IMR-90 (cell line): ENCODE results near the gene ZNF302. TPM values are rescaled to one million over a fixed set of nuclear protein-coding genes. Genes with fewer than 3 reads are reported as not detected.

Source experiments
- ATAC-seq: fragments of 200-7000 bp; cut with Tn5 transposase; 2 replicates; pipeline ENCODE4 v1.9.1; 2020; ENCODE audit warnings: low read depth, mild to moderate bottlenecking, moderate library complexity
- BruUV-seq: library from RNA; stranded (reverse); fragments of 400-500 nt; replicated peaks from 2 replicates; lab custom pipeline; 2021; lab: Mats Ljungman, UMichigan
- CTCF ChIA-PET: fragments of 300-600 bp; formaldehyde crosslinking; extraction: SDS; loops from one replicate; lab custom pipeline; 2021; ENCODE audit warnings: antibody characterized with exemption; lab: Yijun Ruan, JAX
- POLR2A ChIA-PET: fragments of 300-600 bp; sonication (Branson Sonifier 250); formaldehyde crosslinking; loops from one replicate; lab custom pipeline; 2022; ENCODE audit warnings: antibody characterized with exemption; ENCODE audit not compliant: unreplicated experiment; lab: Charles Lee
- DNase-seq: peaks from one replicate; pipeline ENCODE4 v3.0.0; 2013
- H2AFZ ChIP-seq: replicated peaks from 2 replicates; pipeline ENCODE3; 2013; ENCODE audit warnings: low read length, mild to moderate bottlenecking; ENCODE audit not compliant: poor library complexity
- H2AK5ac ChIP-seq: 2 replicates; pipeline ENCODE4 v1.6.1; 2013; ENCODE audit warnings: low read depth, low read length, inconsistent platforms
- H2AK9ac ChIP-seq: replicated peaks from 2 replicates; pipeline ENCODE3; 2013; ENCODE audit warnings: mild to moderate bottlenecking, low read depth, low read length, moderate library complexity; ENCODE audit not compliant: poor library complexity
- H2BK120ac ChIP-seq: 2 replicates; pipeline ENCODE4 v1.6.1; 2013; ENCODE audit warnings: low read depth, low read length, inconsistent platforms
- H2BK15ac ChIP-seq: 3 replicates; pipeline ENCODE4 v1.6.1; 2013; ENCODE audit warnings: low read depth, low read length, inconsistent platforms
- H2BK20ac ChIP-seq: 2 replicates; pipeline ENCODE4 v1.6.1; 2013; ENCODE audit warnings: low read depth, mild to moderate bottlenecking, inconsistent platforms, low read length, moderate library complexity
- H2BK5ac ChIP-seq: 2 replicates; pipeline ENCODE4 v1.6.1; 2013; ENCODE audit warnings: mild to moderate bottlenecking, low read depth, low read length, inconsistent platforms; ENCODE audit not compliant: poor library complexity, severe bottlenecking
- H3K14ac ChIP-seq: replicated peaks from 2 replicates; pipeline ENCODE4 v1.6.1; 2013; ENCODE audit warnings: low read depth, low read length, inconsistent platforms
- H3K18ac ChIP-seq: 2 replicates; pipeline ENCODE4 v1.6.1; 2013; ENCODE audit warnings: low read depth, low read length, control low read depth
- H3K23ac ChIP-seq: 2 replicates; pipeline ENCODE4 v1.6.1; 2013; ENCODE audit warnings: low read depth, low read length, inconsistent platforms
- H3K27ac ChIP-seq: 2 replicates; pipeline ENCODE4 v1.5.1; 2013; ENCODE audit warnings: mild to moderate bottlenecking, control low read depth, low read length; ENCODE audit not compliant: insufficient read depth
- H3K27me3 ChIP-seq: 2 replicates; pipeline ENCODE4 v1.6.1; 2013; ENCODE audit warnings: low read length; ENCODE audit not compliant: control insufficient read depth, insufficient read depth
- H3K36me3 ChIP-seq: 2 replicates; pipeline ENCODE4 v1.6.1; 2013; ENCODE audit warnings: low read length, mixed read lengths; ENCODE audit not compliant: control insufficient read depth, insufficient read depth
- H3K4ac ChIP-seq: 2 replicates; pipeline ENCODE4 v1.6.1; 2013; ENCODE audit warnings: low read depth, low read length, inconsistent platforms
- H3K4me1 ChIP-seq: 2 replicates; pipeline ENCODE4 v1.6.1; 2013; ENCODE audit warnings: low read length, mixed read lengths; ENCODE audit not compliant: control insufficient read depth, insufficient read depth
- H3K4me2 ChIP-seq: 2 replicates; pipeline ENCODE4 v1.6.1; 2013; ENCODE audit warnings: low read depth, mild to moderate bottlenecking, control low read depth, low read length, moderate library complexity
- H3K4me3 ChIP-seq: 2 replicates; pipeline ENCODE4 v1.5.1; 2013; ENCODE audit warnings: low read depth, mild to moderate bottlenecking, control low read depth, low read length, moderate library complexity; ENCODE audit not compliant: insufficient read depth
- H3K56ac ChIP-seq: 2 replicates; pipeline ENCODE4 v1.6.1; 2013; ENCODE audit warnings: low read length, inconsistent platforms; ENCODE audit not compliant: insufficient read depth; ENCODE audit errors: extremely low read depth
- H3K79me1 ChIP-seq, 2 experiments: 2 replicates each; pipeline ENCODE4 v1.6.1; 2013; ENCODE audit warnings: low read length in 2 of 2, inconsistent platforms in 1 of 2, low read depth in 1 of 2
- H3K9ac ChIP-seq: 2 replicates; pipeline ENCODE4 v1.6.1; 2013; ENCODE audit warnings: low read depth, low read length, control low read depth
- H3K9me1 ChIP-seq: 2 replicates; pipeline ENCODE4 v1.6.1; 2013; ENCODE audit warnings: low read length, inconsistent platforms; ENCODE audit not compliant: insufficient read depth
- H3K9me3 ChIP-seq: 2 replicates; pipeline ENCODE4 v1.6.1; 2013; ENCODE audit warnings: low read length; ENCODE audit not compliant: control insufficient read depth, insufficient read depth
- H4K20me1 ChIP-seq: 2 replicates; pipeline ENCODE4 v1.6.1; 2013; ENCODE audit warnings: low read length, inconsistent platforms; ENCODE audit not compliant: insufficient read depth
- H4K5ac ChIP-seq: 2 replicates; pipeline ENCODE4 v1.6.1; 2013; ENCODE audit warnings: mild to moderate bottlenecking, low read depth, low read length, control low read depth
- H4K8ac ChIP-seq, 2 experiments: 2 replicates each; pipeline ENCODE4 v1.6.1; 2013; ENCODE audit warnings: low read depth in 2 of 2, low read length in 2 of 2, control low read depth in 1 of 2, inconsistent platforms in 1 of 2
- H4K91ac ChIP-seq: 2 replicates; pipeline ENCODE4 v1.6.1; 2013; ENCODE audit warnings: low read depth, low read length, inconsistent platforms; ENCODE audit not compliant: insufficient read depth
- NFE2L2 ChIP-seq: fragments of 150-350 bp; IDR thresholded peaks from 2 replicates; pipeline ENCODE4 v1.6.1; 2016; ENCODE audit warnings: low read depth, mild to moderate bottlenecking, low read length
- RAD21 ChIP-seq: IDR thresholded peaks from 2 replicates; pipeline ENCODE4 v1.6.1; 2012; ENCODE audit warnings: low read length, improper control_type of control experiment
- RCOR1 ChIP-seq: IDR thresholded peaks from 2 replicates; pipeline ENCODE4 v1.6.1; 2012; ENCODE audit warnings: mild to moderate bottlenecking, low read length, improper control_type of control experiment; ENCODE audit not compliant: insufficient replicate concordance
- SMC3 ChIP-seq: fragments of 150-350 bp; IDR thresholded peaks from 2 replicates; pipeline ENCODE4 v1.6.1; 2016; ENCODE audit warnings: low read depth, mild to moderate bottlenecking, antibody characterized with exemption, low read length, moderate library complexity
- WGBS, 2 experiments: methylation state at CpG; one replicate each; pipeline versions ENCODE4 v1.1.5 to v1.1.7; 2013; ENCODE audit warnings: missing lambda C conversion rate in 2 of 2; ENCODE audit not compliant: insufficient read length in 1 of 2; ENCODE audit errors: extremely low coverage in 2 of 2; 5-methylcytosine and 5-hydroxymethylcytosine counted together
- dilution Hi-C: fragments of 300-500 bp; cut with HindIII; formaldehyde crosslinking; loops from one replicate; pipeline ENCODE4 v1.14.3; 2018; ENCODE audit warnings: low sequenced_read_pairs; ENCODE audit not compliant: unreplicated experiment
- in situ Hi-C: fragments of 300-500 bp; cut with MboI; formaldehyde crosslinking; loops from 3 replicates; pipeline ENCODE4 v1.14.3; 2019; ENCODE audit warnings: low sequenced_read_pairs, inconsistent platforms, mixed read lengths
- intact Hi-C: fragments of 100-400 bp; cut with micrococcal nuclease; formaldehyde crosslinking; loops from 2 replicates; pipeline ENCODE4 v1.10.0; 2022
- polyA plus RNA-seq, 3 experiments: library from polyadenylated mRNA; depleted of rRNA; stranded (reverse); fragments of >200 nt; gene quantifications; 2 replicates each; pipeline ENCODE4 v1.2.3, GENCODE V29; 2012; ENCODE audit warnings: low replicate concordance in 1 of 3
- total RNA-seq: library from RNA; depleted of rRNA; stranded (reverse); fragments of >200 nt; gene quantifications from 2 replicates; pipeline ENCODE4 v1.2.3, GENCODE V29; 2012
- TF ChIP-seq, protein P1 (sequence below): conservative IDR thresholded peaks from 2 replicates; pipeline ENCODE4 v1.5.1; 2012; ENCODE audit warnings: mild to moderate bottlenecking, low read depth, low read length, improper control_type of control experiment
- TF ChIP-seq, protein P2 (sequence below): fragments of 150-350 bp; IDR thresholded peaks from 2 replicates; pipeline ENCODE4 v1.6.1; 2017; ENCODE audit warnings: mild to moderate bottlenecking, antibody characterized with exemption, low read length, low read depth

ZNF302 gene
- total and polyA plus RNA-seq, 2 of the 4 experiments (the other 2 are of a cell fraction): 9.1 to 9.5 TPM

DNA sequence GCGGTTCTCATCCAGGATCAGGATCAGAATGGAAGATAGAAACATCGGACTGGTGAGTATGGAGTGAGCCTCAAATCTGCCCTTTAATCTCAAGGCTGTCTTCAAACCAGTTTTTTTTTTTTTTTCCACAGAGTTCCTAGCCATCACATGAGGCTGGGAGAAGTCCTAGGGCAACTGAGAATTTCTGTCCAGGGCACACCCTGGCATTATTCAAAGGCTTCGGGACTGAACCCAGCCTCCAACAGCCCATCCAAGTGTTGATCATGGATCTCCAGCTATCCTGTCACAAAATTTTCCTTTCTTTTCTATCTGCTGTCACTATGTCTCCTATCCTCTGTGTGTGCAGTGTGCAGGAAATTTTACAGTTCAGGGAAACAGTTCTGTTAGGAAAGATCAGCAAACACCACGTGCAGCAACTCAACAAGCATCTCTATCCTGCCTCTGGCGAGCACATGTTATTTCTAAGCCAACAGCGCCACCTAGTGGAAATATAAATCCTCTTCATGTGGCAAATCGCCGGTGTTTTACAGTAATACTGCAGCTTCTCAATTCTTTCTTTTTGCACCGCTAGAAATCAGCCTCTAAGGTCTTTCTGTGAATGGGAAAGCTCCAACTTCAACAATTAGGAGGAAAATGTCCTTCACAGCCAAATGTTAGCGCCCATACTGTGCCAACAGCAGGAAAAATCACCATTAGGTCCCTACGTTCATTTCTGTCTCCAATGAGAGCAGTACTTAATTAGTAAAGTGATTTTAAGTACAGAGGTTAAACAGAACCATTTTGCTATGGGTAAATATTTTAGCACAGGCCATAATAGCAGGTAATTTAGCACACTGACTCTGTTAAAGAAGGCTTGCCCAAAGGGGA lies 35.1 kb downstream of the ZNF302 start:
- TF ChIP-seq NFE2L2: no peak
- TF ChIP-seq RAD21: peak; percentile 86
- TF ChIP-seq, protein P1, sequence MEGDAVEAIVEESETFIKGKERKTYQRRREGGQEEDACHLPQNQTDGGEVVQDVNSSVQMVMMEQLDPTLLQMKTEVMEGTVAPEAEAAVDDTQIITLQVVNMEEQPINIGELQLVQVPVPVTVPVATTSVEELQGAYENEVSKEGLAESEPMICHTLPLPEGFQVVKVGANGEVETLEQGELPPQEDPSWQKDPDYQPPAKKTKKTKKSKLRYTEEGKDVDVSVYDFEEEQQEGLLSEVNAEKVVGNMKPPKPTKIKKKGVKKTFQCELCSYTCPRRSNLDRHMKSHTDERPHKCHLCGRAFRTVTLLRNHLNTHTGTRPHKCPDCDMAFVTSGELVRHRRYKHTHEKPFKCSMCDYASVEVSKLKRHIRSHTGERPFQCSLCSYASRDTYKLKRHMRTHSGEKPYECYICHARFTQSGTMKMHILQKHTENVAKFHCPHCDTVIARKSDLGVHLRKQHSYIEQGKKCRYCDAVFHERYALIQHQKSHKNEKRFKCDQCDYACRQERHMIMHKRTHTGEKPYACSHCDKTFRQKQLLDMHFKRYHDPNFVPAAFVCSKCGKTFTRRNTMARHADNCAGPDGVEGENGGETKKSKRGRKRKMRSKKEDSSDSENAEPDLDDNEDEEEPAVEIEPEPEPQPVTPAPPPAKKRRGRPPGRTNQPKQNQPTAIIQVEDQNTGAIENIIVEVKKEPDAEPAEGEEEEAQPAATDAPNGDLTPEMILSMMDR: peak; percentile 81
- TF ChIP-seq, protein P2, sequence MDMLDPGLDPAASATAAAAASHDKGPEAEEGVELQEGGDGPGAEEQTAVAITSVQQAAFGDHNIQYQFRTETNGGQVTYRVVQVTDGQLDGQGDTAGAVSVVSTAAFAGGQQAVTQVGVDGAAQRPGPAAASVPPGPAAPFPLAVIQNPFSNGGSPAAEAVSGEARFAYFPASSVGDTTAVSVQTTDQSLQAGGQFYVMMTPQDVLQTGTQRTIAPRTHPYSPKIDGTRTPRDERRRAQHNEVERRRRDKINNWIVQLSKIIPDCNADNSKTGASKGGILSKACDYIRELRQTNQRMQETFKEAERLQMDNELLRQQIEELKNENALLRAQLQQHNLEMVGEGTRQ: peak; percentile 74
- TF ChIP-seq SMC3: peak; percentile 80
- no peak for TF ChIP-seq RCOR1
- ChIA-PET POLR2A (no interaction called here), CTCF (interaction anchor here (0.6 to 1.3 kb wide), 4 partner anchors 40 to 74 kb away, joined by 3 read pairs; no protein-coding TSS in a partner anchor)
- no TSS peak for BruUV-seq
- no peak overlapping the region for H3K4me2 ChIP-seq
- intact Hi-C loops (loop anchor here (1.0 to 5.0 kb wide), 6 partner anchors 73 to 670 kb away; no protein-coding TSS in a partner anchor), in situ Hi-C loops (loop anchor here (5.0 to 25.0 kb wide), 2 partner anchors 75 to 575 kb away; no protein-coding TSS in a partner anchor), dilution Hi-C loops (no loop called here)
- no peak overlapping the region for H3K27ac ChIP-seq
- H2BK5ac ChIP-seq: no peak overlapping the region
- H4K91ac ChIP-seq: no peak overlapping the region
- H3K9ac ChIP-seq: no peak overlapping the region
- WGBS, 2 experiments: 3% methylated on average over 4 of the region's 11 CpGs; no CpG with 5 or more reads in 1 of the 2 experiments
- H3K56ac ChIP-seq: no peak overlapping the region
- H2AK5ac ChIP-seq: no peak overlapping the region
- H4K20me1 ChIP-seq: no peaks in the 10 kb centered on the region
- DNase-seq: peak; percentile 82
- no peaks in the 10 kb centered on the region for H3K36me3 ChIP-seq
- H3K4ac ChIP-seq: no peak overlapping the region
- H2BK120ac ChIP-seq: no peak overlapping the region
- H3K23ac ChIP-seq: no peak overlapping the region
- H3K4me3 ChIP-seq: no peak overlapping the region
- no peak overlapping the region for H4K8ac ChIP-seq
- no peaks in the 10 kb centered on the region for H3K79me1 ChIP-seq
- peaks cover 3% of the 10 kb centered on the region for H3K9me3 ChIP-seq
- H3K18ac ChIP-seq: no peak overlapping the region
- no peak overlapping the region for H2AFZ ChIP-seq
- no peaks in the 10 kb centered on the region for H3K4me1 ChIP-seq
- no peaks in the 10 kb centered on the region for H3K27me3 ChIP-seq
- no peak overlapping the region for H3K14ac ChIP-seq
- no peak overlapping the region for H2AK9ac ChIP-seq
- no peak overlapping the region for H2BK20ac ChIP-seq
- peak; percentile 89 for ATAC-seq
- H2BK15ac ChIP-seq: no peak overlapping the region
- H3K9me1 ChIP-seq: no peaks in the 10 kb centered on the region
- no peak overlapping the region for H4K5ac ChIP-seq
